ENCODE measurements around the gene KCTD15. TPM values are rescaled to one million over a fixed set of nuclear protein-coding genes. Genes with fewer than 3 reads are reported as not detected.

Gene KCTD15
- total RNA-seq, 1 experiment from 2014 or later = 41.5 TPM

DNA sequence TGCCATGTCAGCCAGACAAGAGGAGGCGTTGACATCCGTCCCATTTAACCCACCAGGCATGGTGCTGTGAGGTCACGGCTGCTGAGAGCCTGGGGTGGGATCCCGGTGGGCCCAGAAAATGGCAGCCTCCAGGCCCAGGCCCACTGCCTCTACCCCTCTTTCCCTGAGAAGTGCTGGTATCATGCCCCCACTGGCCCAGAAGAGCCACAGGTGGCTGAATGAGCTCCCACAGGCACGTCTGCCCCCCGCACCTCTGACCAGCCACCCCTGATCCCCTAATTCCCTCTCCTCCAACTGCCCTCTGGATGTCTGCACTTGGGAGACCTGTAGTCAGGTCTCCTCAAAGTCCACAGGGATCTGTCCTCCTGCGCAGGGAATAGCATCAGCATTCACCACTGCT is 37.3 kb upstream of the KCTD15 start:
- Mint-ChIP-seq H3K36me3 (peaks cover 3% of the 10 kb centered on the region; the same call in 1 of the 2 replicates), H3K27ac (no peak overlapping the region), H3K9me3 (peaks cover 3% of the 10 kb centered on the region; the same call in 1 of the 2 replicates), H3K27me3 (ENCODE audit: low read depth) (no peaks in the 10 kb centered on the region), H3K4me3 (no peak overlapping the region), H3K4me1 (peaks cover 11% of the 10 kb centered on the region)
- no peak for TF ChIP-seq SOX15 (CRISPR knock-in tag; IDR thresholded peaks at IDR 0.05)
- no peak for TF ChIP-seq ZNF138 (CRISPR knock-in tag; conservative IDR thresholded peaks at IDR 0.05)
- ATAC-seq (no peak), DNase-seq (ENCODE audit: low spot score) (no peak)
- POLR2A ChIA-PET = interaction anchor here (0.7 kb wide), 1 partner anchor 492 kb away, joined by 3 read pairs; no protein-coding TSS in a partner anchor
- CTCF ChIA-PET = interaction anchor here (2.1 kb wide), 1 partner anchor 8 kb away, joined by 9 read pairs; no protein-coding TSS in a partner anchor

DNA sequence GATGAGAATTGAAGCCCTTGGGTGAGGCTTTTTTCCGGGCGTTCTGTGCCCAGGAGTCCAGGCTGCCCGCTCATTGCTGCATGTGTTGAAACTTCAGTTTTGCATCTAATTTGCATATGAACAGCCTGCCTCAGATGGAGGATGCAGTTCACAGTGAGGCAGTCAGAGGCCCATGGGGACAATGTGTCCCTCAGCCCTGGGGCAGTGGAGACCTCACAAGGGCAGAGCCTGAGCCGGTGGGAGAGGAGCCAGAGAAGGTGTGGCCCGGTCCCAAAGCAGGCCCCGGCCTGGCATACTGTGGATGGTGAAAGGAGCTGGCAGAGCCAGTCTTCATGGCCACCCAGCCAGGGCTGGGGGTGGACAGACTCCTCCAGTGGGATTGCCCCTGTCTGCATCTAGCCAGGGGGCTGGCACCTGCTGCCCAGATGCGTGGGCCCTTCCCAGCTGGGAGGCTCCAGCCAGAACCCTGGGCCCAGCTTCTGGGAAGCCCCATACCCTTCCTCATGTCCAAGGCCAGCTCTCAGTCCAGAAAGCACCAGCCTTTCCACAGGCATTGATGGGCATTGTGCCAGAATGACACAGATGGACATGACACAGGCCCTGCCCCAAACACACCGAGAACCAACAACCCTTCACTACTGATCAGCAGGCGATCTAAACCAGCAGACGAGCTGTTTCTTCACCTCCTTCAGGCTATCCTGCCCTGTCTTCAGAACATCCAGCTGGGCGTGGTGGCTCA is 32.9 kb upstream of the KCTD15 start:
- no peak for DNase-seq (ENCODE audit: low spot score)
- Mint-ChIP-seq H3K27me3 (ENCODE audit: low read depth) (no peaks in the 10 kb centered on the region), H3K4me1 (peaks cover 11% of the 10 kb centered on the region), H3K36me3 (peaks cover 3% of the 10 kb centered on the region; the same call in 1 of the 2 replicates), H3K9me3 (peaks cover 3% of the 10 kb centered on the region; the same call in 1 of the 2 replicates), H3K27ac (no peak overlapping the region), H3K4me3 (no peak overlapping the region)
- ChIA-PET CTCF (interaction anchor here (0.9 to 1.9 kb wide), 4 partner anchors 14 to 348 kb away, joined by 3 to 8 read pairs (median 4); no protein-coding TSS in a partner anchor), POLR2A (no interaction called here)
- TF ChIP-seq MXD4 (CRISPR knock-in tag; IDR thresholded peaks at IDR 0.05; ENCODE audit: borderline replicate concordance) = no peak
- TF ChIP-seq TEAD1 (CRISPR knock-in tag; IDR thresholded peaks at IDR 0.05) = no peak
- no peak for TF ChIP-seq SOX15 (CRISPR knock-in tag; IDR thresholded peaks at IDR 0.05)
- TF ChIP-seq, protein P1, sequence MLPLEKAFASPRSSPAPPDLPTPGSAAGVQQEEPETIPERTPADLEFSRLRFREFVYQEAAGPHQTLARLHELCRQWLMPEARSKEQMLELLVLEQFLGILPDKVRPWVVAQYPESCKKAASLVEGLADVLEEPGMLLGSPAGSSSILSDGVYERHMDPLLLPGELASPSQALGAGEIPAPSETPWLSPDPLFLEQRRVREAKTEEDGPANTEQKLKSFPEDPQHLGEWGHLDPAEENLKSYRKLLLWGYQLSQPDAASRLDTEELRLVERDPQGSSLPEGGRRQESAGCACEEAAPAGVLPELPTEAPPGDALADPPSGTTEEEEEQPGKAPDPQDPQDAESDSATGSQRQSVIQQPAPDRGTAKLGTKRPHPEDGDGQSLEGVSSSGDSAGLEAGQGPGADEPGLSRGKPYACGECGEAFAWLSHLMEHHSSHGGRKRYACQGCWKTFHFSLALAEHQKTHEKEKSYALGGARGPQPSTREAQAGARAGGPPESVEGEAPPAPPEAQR (CRISPR knock-in tag; IDR thresholded peaks at IDR 0.05) = no peak
- TF ChIP-seq ZNF396 (CRISPR knock-in tag; IDR thresholded peaks at IDR 0.05; ENCODE audit: borderline replicate concordance) = no peak
- TF ChIP-seq NFE2L1 (CRISPR knock-in tag; IDR thresholded peaks at IDR 0.05) = no peak
- no peak for TF ChIP-seq AR (CRISPR knock-in tag; IDR thresholded peaks at IDR 0.05)
- no peak for TF ChIP-seq EMX1 (CRISPR knock-in tag; IDR thresholded peaks at IDR 0.05)
- TF ChIP-seq SMAD3 (CRISPR knock-in tag; IDR thresholded peaks at IDR 0.05; ENCODE audit: borderline replicate concordance) = no peak
- TF ChIP-seq JAZF1 (CRISPR knock-in tag; IDR thresholded peaks at IDR 0.05) = no peak
- TF ChIP-seq GRHL2 (CRISPR knock-in tag; IDR thresholded peaks at IDR 0.05; ENCODE audit: insufficient replicate concordance, severe bottlenecking) = no peak
- peak; percentile 43; the same call in 1 of the 2 replicates for ATAC-seq

- Mint-ChIP-seq H3K4me1 (peaks cover 11% of the 10 kb centered on the region), H3K27ac (no peak overlapping the region), H3K9me3 (no peaks in the 10 kb centered on the region), H3K4me3 (no peak overlapping the region), H3K27me3 (ENCODE audit: low read depth) (no peaks in the 10 kb centered on the region; the same call in 1 of the 2 replicates), H3K36me3 (no peaks in the 10 kb centered on the region)
- ChIA-PET CTCF (interaction anchor here (1.1 kb wide), 1 partner anchor 11 kb away, joined by 6 read pairs; no protein-coding TSS in a partner anchor), POLR2A (no interaction called here)
- no peak for DNase-seq (ENCODE audit: low spot score)
- no peak for ATAC-seq
- no peak for TF ChIP-seq CDX4 (CRISPR knock-in tag; IDR thresholded peaks at IDR 0.05; ENCODE audit: borderline replicate concordance)
- TF ChIP-seq EMX1 (CRISPR knock-in tag; IDR thresholded peaks at IDR 0.05) = no peak
- TF ChIP-seq NFE2L1 (CRISPR knock-in tag; IDR thresholded peaks at IDR 0.05) = no peak
- TF ChIP-seq GTF2I (CRISPR knock-in tag; conservative IDR thresholded peaks at IDR 0.05) = no peak
- no peak for TF ChIP-seq AR (CRISPR knock-in tag; IDR thresholded peaks at IDR 0.05)
- TF ChIP-seq, protein P2, sequence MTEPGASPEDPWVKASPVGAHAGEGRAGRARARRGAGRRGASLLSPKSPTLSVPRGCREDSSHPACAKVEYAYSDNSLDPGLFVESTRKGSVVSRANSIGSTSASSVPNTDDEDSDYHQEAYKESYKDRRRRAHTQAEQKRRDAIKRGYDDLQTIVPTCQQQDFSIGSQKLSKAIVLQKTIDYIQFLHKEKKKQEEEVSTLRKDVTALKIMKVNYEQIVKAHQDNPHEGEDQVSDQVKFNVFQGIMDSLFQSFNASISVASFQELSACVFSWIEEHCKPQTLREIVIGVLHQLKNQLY (CRISPR knock-in tag; IDR thresholded peaks at IDR 0.05) = no peak
- TF ChIP-seq, protein P3, sequence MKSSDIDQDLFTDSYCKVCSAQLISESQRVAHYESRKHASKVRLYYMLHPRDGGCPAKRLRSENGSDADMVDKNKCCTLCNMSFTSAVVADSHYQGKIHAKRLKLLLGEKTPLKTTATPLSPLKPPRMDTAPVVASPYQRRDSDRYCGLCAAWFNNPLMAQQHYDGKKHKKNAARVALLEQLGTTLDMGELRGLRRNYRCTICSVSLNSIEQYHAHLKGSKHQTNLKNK (CRISPR knock-in tag; IDR thresholded peaks at IDR 0.05) = no peak
- TF ChIP-seq CBFB (CRISPR knock-in tag; IDR thresholded peaks at IDR 0.05; ENCODE audit: low read depth) = no peak
- TF ChIP-seq, protein P4, sequence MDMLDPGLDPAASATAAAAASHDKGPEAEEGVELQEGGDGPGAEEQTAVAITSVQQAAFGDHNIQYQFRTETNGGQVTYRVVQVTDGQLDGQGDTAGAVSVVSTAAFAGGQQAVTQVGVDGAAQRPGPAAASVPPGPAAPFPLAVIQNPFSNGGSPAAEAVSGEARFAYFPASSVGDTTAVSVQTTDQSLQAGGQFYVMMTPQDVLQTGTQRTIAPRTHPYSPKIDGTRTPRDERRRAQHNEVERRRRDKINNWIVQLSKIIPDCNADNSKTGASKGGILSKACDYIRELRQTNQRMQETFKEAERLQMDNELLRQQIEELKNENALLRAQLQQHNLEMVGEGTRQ (CRISPR knock-in tag; IDR thresholded peaks at IDR 0.05) = no peak
- no peak for TF ChIP-seq SMAD4 (CRISPR knock-in tag; IDR thresholded peaks at IDR 0.05)
Observed at GRCh38 chr19:33766623-33767022, 30.0 kb upstream of the KCTD15 start.

All from WTC11 (cell line).